Stomach (tissue), 9 donors: ENCODE results near the gene DBNL. TPM values are rescaled to one million over a fixed set of nuclear protein-coding genes. Genes with fewer than 3 reads are reported as not detected.
"Not testable (repeated sequence)": the region's sequence is repeated elsewhere in the genome, so short reads cannot be mapped to it uniquely, and the experiment has no call there.

Experiments used
- DNase-seq, 2 donors: peaks; one replicate each; pipeline versions ENCODE4 v3.0.0 to v3.0.0-alpha.2; 2013 to 2019
- H3K27ac ChIP-seq, 5 donors: fragments of 200-600 bp in 4 of 5; sonication (generic) in 4 of 5; one replicate each; pipeline ENCODE4 v1.5.1; 2013 to 2019; ENCODE audit warnings: mild to moderate bottlenecking in 1 of 5, moderate library complexity in 1 of 5
- H3K27me3 ChIP-seq, 3 donors: fragments of 200-600 bp; sonication (generic); one replicate each; pipeline ENCODE4 v1.5.1; 2017 to 2019; ENCODE audit warnings: mixed run types in 1 of 3
- H3K36me3 ChIP-seq, 4 donors: fragments of 200-600 bp; sonication (generic); 1 replicate in 3 of 4; 2 replicates in 1 of 4; pipeline ENCODE4 v1.5.1; 2016 to 2019
- H3K4me1 ChIP-seq, 4 donors: fragments of 200-600 bp; sonication (generic); one replicate each; pipeline ENCODE4 v1.5.1; 2016 to 2019
- H3K4me3 ChIP-seq, 4 donors: fragments of 200-600 bp; sonication (generic) in 3 of 4; one replicate each; pipeline ENCODE4 v1.5.1; 2016 to 2019; ENCODE audit warnings: mild to moderate bottlenecking in 1 of 4
- H3K9me3 ChIP-seq, 4 donors: fragments of 200-600 bp; sonication (generic); one replicate each; pipeline ENCODE4 v1.5.1; 2016 to 2019
- CTCF ChIP-seq, 7 experiments: fragments of 450-650 bp in 4 of 7; fragments of 200-600 bp in 3 of 7; sonication (generic) in 3 of 7; IDR thresholded peaks; one replicate each; pipeline ENCODE4 v1.5.1; 2016 to 2019; ENCODE audit warnings: antibody characterized with exemption in 7 of 7, control low read depth in 2 of 7, mild to moderate bottlenecking in 1 of 7
- POLR2A ChIP-seq, 4 donors: fragments of 450-650 bp; IDR thresholded peaks; one replicate each; pipeline ENCODE4 v1.6.1; 2016; ENCODE audit warnings: antibody characterized with exemption in 4 of 4, control low read depth in 2 of 4, mild to moderate bottlenecking in 1 of 4, moderate library complexity in 1 of 4
- POLR2AphosphoS5 ChIP-seq, 3 donors: sonication (generic); formaldehyde crosslinking; IDR thresholded peaks; one replicate each; pipeline ENCODE4 v1.6.1; 2016; ENCODE audit warnings: antibody characterized with exemption in 3 of 3
- WGBS, 5 donors: extraction: QIAGEN DNeasy Blood & Tissue Kit in 3 of 5; methylation state at CpG; one replicate each; pipeline versions ENCODE4 v1.1.5 to v1.1.7; 2013 to 2018; 5-methylcytosine and 5-hydroxymethylcytosine counted together
- intact Hi-C: fragments of 100-400 bp; cut with DNase I; formaldehyde crosslinking; loops from one replicate; pipeline ENCODE4 v1.15.1; 2023; ENCODE audit warnings: low total_unique reads
- polyA plus RNA-seq, 3 donors: library from polyadenylated mRNA; stranded (reverse); fragments of 200-250 nt; gene quantifications; one replicate each; pipeline ENCODE4 v1.2.3, GENCODE V29; 2013
- total RNA-seq, 5 donors: library from RNA; depleted of rRNA; stranded (reverse); fragments of >200 nt; gene quantifications; one replicate each; pipeline versions ENCODE4 v1.1.0 to v1.2.3, GENCODE V29; 2014 to 2016
- donor health status: healthy with polysubstance abuse.
- donor health status: Bipolar disorder and iron deficiency.
- donor health status: healthy.

Gene DBNL
- total and polyA plus RNA-seq, 8 donors, result 27.4 to 154 (median 78.0) TPM

- Histone ChIP-seq H3K4me1 (peaks cover 13 to 31% (median 20%) of the 10 kb centered on the region in 4 donors), H3K36me3 (peaks cover 0 to 17% (median 10%) of the 10 kb centered on the region in 4 donors), H3K4me3 (peak overlapping the region; percentile 63 to 89 (median 76)), H3K27ac (peak overlapping the region; percentile 75 to 86 (median 78))
- intact Hi-C loops, H3K9me3 ChIP-seq, H3K27me3 ChIP-seq: not testable (repeated sequence)
- WGBS, 5 donors, result 0 to 7% (median 4%) methylated on average over 15 to 62 of the region's 63 CpGs
- peak; percentile 99 for DNase-seq
- TF ChIP-seq POLR2A (IDR thresholded peaks at IDR 0.05) (peak in 1 of 4 donors; percentile 35), POLR2AphosphoS5 (IDR thresholded peaks at IDR 0.05) (peak; percentile 63 to 82 (median 75)), CTCF (IDR thresholded peaks at IDR 0.05) (peak in 4 of 7 experiments; percentile 31 to 76 (median 58))
Measured at GRCh38 chr7:44018857-44019807, 25.4 kb upstream of the DBNL start.

GRCh38 chr7:44019825-44020224, 24.7 kb upstream of the DBNL start:
- H3K4me1 ChIP-seq, result peaks cover 13 to 31% (median 20%) of the 10 kb centered on the region in 4 donors
- H3K9me3 ChIP-seq, DNase-seq, H3K27me3 ChIP-seq, H3K4me3 ChIP-seq, intact Hi-C loops, H3K36me3 ChIP-seq: not testable (repeated sequence)
- H3K27ac ChIP-seq, result peak overlapping the region in 3 of 5 donors; percentile 75 to 86 (median 84)
- 61 to 84% (median 73%) methylated on average over 5 to 6 of the region's 6 CpGs for WGBS, 5 donors

- H3K4me1 ChIP-seq, result peaks cover 13 to 29% (median 19%) of the 10 kb centered on the region in 4 donors
- H3K27ac ChIP-seq, H3K27me3 ChIP-seq, H3K36me3 ChIP-seq, DNase-seq, H3K4me3 ChIP-seq, H3K9me3 ChIP-seq, intact Hi-C loops: not testable (repeated sequence)
- 31 to 71% (median 54%) methylated on average over 6 of the region's 7 CpGs for WGBS, 5 donors
Measured at GRCh38 chr7:44022069-44022468, 22.4 kb upstream of the DBNL start.

- H3K4me3 ChIP-seq, H3K9me3 ChIP-seq, intact Hi-C loops, H3K27ac ChIP-seq, DNase-seq, H3K36me3 ChIP-seq, H3K27me3 ChIP-seq: not testable (repeated sequence)
- WGBS, 5 donors, result 66 to 77% (median 71%) methylated on average over 5 to 6 of the region's 6 CpGs
- H3K4me1 ChIP-seq, result peaks cover 10 to 21% (median 14%) of the 10 kb centered on the region in 4 donors
Measured at GRCh38 chr7:44022796-44023467, 21.6 kb upstream of the DBNL start.

- WGBS, 5 donors, result 48 to 87% (median 71%) methylated on average over 1 to 4 of the region's 11 CpGs; no CpG with 5 or more reads in 1 of the 5 donors
- DNase-seq, H3K36me3 ChIP-seq, H3K4me3 ChIP-seq, intact Hi-C loops, H3K4me1 ChIP-seq, H3K9me3 ChIP-seq, H3K27ac ChIP-seq, H3K27me3 ChIP-seq: not testable (repeated sequence)
Measured at GRCh38 chr7:44029433-44029832, 15.1 kb upstream of the DBNL start.

GRCh38 chr7:44030029-44030428, 14.5 kb upstream of the DBNL start:
- DNase-seq, result not testable (repeated sequence)

GRCh38 chr7:44031319-44031718, 13.2 kb upstream of the DBNL start:
- H3K9me3 ChIP-seq, H3K4me3 ChIP-seq, H3K36me3 ChIP-seq, DNase-seq, H3K27ac ChIP-seq, H3K4me1 ChIP-seq, H3K27me3 ChIP-seq, intact Hi-C loops: not testable (repeated sequence)
- 90 to 95% (median 91%) methylated on average over 12 of the region's 13 CpGs for WGBS, 5 donors

More at GRCh38 chr7:44030029-44030428, 14.5 kb upstream of the DBNL start:
- H3K27ac ChIP-seq, H3K4me3 ChIP-seq, H3K4me1 ChIP-seq, H3K9me3 ChIP-seq, H3K36me3 ChIP-seq, intact Hi-C loops, H3K27me3 ChIP-seq: not testable (repeated sequence)
- 44 to 100% (median 75%) methylated on average over 1 to 4 of the region's 5 CpGs; no CpG with 5 or more reads in 1 of the 5 donors for WGBS, 5 donors

GRCh38 chr7:44032031-44032430, 12.5 kb upstream of the DBNL start:
- H3K36me3 ChIP-seq, H3K9me3 ChIP-seq, H3K27ac ChIP-seq, H3K4me1 ChIP-seq, H3K4me3 ChIP-seq, DNase-seq, intact Hi-C loops, H3K27me3 ChIP-seq: not testable (repeated sequence)
- WGBS, 5 donors, result 82 to 94% (median 88%) methylated on average over 4 to 6 of the region's 6 CpGs

GRCh38 chr7:44033971-44034844, 10.3 kb upstream of the DBNL start:
- H3K4me3 ChIP-seq, H3K4me1 ChIP-seq, H3K27me3 ChIP-seq, intact Hi-C loops, H3K27ac ChIP-seq, DNase-seq, H3K9me3 ChIP-seq, H3K36me3 ChIP-seq: not testable (repeated sequence)
- 89 to 95% (median 94%) methylated on average over 10 to 17 of the region's 18 CpGs for WGBS, 5 donors
